ENCODE results near the gene FOXL3. TPM values are rescaled to one million over a fixed set of nuclear protein-coding genes. Genes with fewer than 3 reads are reported as not detected.

The FOXL3 gene
- total RNA-seq, 4 donors from 2014 or later = not detected

GRCh38 chr7:291373-292092, 1.6 kb downstream of the FOXL3 start:
- Histone ChIP-seq H3K4me1 (peaks cover 4 to 24% (median 21%) of the 10 kb centered on the region in 4 donors), H3K27ac (replicated peaks in 1 of 4) (no peak overlapping the region), H3K36me3 (no peaks in the 10 kb centered on the region), H3K9me3 (no peaks in the 10 kb centered on the region), H3K27me3 (peaks cover 6 to 84% (median 42%) of the 10 kb centered on the region in 4 donors), H3K4me3 (no peak overlapping the region)
- intact Hi-C loops (cut with DNase I) = no loop called here
- 74% methylated on average over 15 of the region's 21 CpGs for WGBS
- TF ChIP-seq CTCF (IDR thresholded peaks at IDR 0.05) (no peak), EP300 (IDR thresholded peaks at IDR 0.05) (no peak), POLR2AphosphoS5 (IDR thresholded peaks at IDR 0.05) (no peak), POLR2A (IDR thresholded peaks at IDR 0.05; ENCODE audit: low read depth) (no peak)
- no peak for DNase-seq (ENCODE audit: extremely low spot score)

GRCh38 chr7:292226-292625, 2.3 kb downstream of the FOXL3 start:
- H3K4me1 ChIP-seq = peaks cover 4 to 24% (median 21%) of the 10 kb centered on the region in 4 donors
- WGBS = 72% methylated on average over 7 of the region's 7 CpGs

GRCh38 chr7:292826-293225, 2.9 kb downstream of the FOXL3 start:
- DNase-seq (ENCODE audit: extremely low spot score) = no peak
- Histone ChIP-seq H3K36me3 (no peaks in the 10 kb centered on the region), H3K27me3 (peaks cover 6 to 86% (median 42%) of the 10 kb centered on the region in 4 donors), H3K4me3 (no peak overlapping the region), H3K4me1 (peaks cover 4 to 24% (median 21%) of the 10 kb centered on the region in 4 donors), H3K27ac (replicated peaks in 1 of 4) (no peak overlapping the region), H3K9me3 (no peaks in the 10 kb centered on the region)
- 77% methylated on average over 10 of the region's 15 CpGs for WGBS
- no peak for TF ChIP-seq EP300 (IDR thresholded peaks at IDR 0.05)
- no peak for TF ChIP-seq POLR2AphosphoS5 (IDR thresholded peaks at IDR 0.05)
- TF ChIP-seq POLR2A (IDR thresholded peaks at IDR 0.05; ENCODE audit: low read depth) = no peak
- TF ChIP-seq CTCF (IDR thresholded peaks at IDR 0.05) = no peak
- intact Hi-C loops (cut with DNase I) = no loop called here

More at GRCh38 chr7:292226-292625, 2.3 kb downstream of the FOXL3 start:
- DNase-seq (ENCODE audit: extremely low spot score) = no peak
- Histone ChIP-seq H3K36me3 (no peaks in the 10 kb centered on the region), H3K27ac (replicated peaks in 1 of 4) (no peak overlapping the region), H3K4me3 (no peak overlapping the region), H3K9me3 (no peaks in the 10 kb centered on the region), H3K27me3 (peaks cover 6 to 83% (median 42%) of the 10 kb centered on the region in 4 donors)
- intact Hi-C loops (cut with DNase I) = no loop called here
- TF ChIP-seq POLR2AphosphoS5 (IDR thresholded peaks at IDR 0.05) (no peak), EP300 (IDR thresholded peaks at IDR 0.05) (no peak), POLR2A (IDR thresholded peaks at IDR 0.05; ENCODE audit: low read depth) (no peak), CTCF (IDR thresholded peaks at IDR 0.05) (no peak)

- H3K4me1 ChIP-seq = peaks cover 4 to 24% (median 21%) of the 10 kb centered on the region in 4 donors
- WGBS = 86% methylated on average over 18 of the region's 23 CpGs
- no peaks in the 10 kb centered on the region for H3K36me3 ChIP-seq
- intact Hi-C loops (cut with DNase I) = no loop called here
- no peak for DNase-seq (ENCODE audit: extremely low spot score)
- no peak overlapping the region for H3K27ac ChIP-seq (replicated peaks in 1 of 4)
- TF ChIP-seq CTCF (IDR thresholded peaks at IDR 0.05) = no peak
- TF ChIP-seq POLR2AphosphoS5 (IDR thresholded peaks at IDR 0.05) = no peak
- no peak for TF ChIP-seq POLR2A (IDR thresholded peaks at IDR 0.05; ENCODE audit: low read depth)
- no peak for TF ChIP-seq EP300 (IDR thresholded peaks at IDR 0.05)
- H3K4me3 ChIP-seq = no peak overlapping the region
- H3K27me3 ChIP-seq = peaks cover 6 to 76% (median 35%) of the 10 kb centered on the region in 4 donors
- H3K9me3 ChIP-seq = no peaks in the 10 kb centered on the region
Measured at GRCh38 chr7:293681-294439, 3.9 kb downstream of the FOXL3 start.
